Fibroblast of pulmonary artery (primary cell): ENCODE results near the gene ARHGEF6.

Experiments used
- DNase-seq: peaks from one replicate; pipeline ENCODE4 v3.0.0-alpha.2; 2010; ENCODE audit warnings: low read depth
- H3K4me3 ChIP-seq: replicated peaks from 2 replicates; pipeline ENCODE4 v1.5.1; 2011; ENCODE audit warnings: low read depth, mild to moderate bottlenecking, control low read depth, low read length, moderate library complexity
- CTCF ChIP-seq: IDR thresholded peaks from 2 replicates; pipeline ENCODE4 v1.5.1; 2011; ENCODE audit warnings: mild to moderate bottlenecking, control low read depth, low read length, inconsistent platforms; ENCODE audit errors: missing control alignments

The ARHGEF6 gene

GRCh38 chrX:136647677-136648360 is 132.9 kb downstream of the ARHGEF6 start, which contains the start of gene CD40LG:
Gene CD40LG, plus strand, starts transcription at chrX:136648158. Its CDS starts 91 bp downstream, at chrX:136648249.
- DNase-seq: no peak
- TF ChIP-seq CTCF: no peak
- H3K4me3 ChIP-seq: no peak within 1 kb of the TSS

GRCh38 chrX:136646602-136647239 is 134.0 kb downstream of the ARHGEF6 start:
- TF ChIP-seq CTCF: no peak
- no peak for DNase-seq

GRCh38 chrX:136643243-136643642 is 137.5 kb downstream of the ARHGEF6 start:
- no peak for TF ChIP-seq CTCF
- DNase-seq: no peak
- no peak overlapping the region for H3K4me3 ChIP-seq

More at GRCh38 chrX:136646602-136647239, 134.0 kb downstream of the ARHGEF6 start:
- no peak overlapping the region for H3K4me3 ChIP-seq

- H3K4me3 ChIP-seq: no peak overlapping the region
- TF ChIP-seq CTCF: no peak
- DNase-seq: peak; percentile 1
Observed at GRCh38 chrX:136639506-136640176, 141.1 kb downstream of the ARHGEF6 start.

GRCh38 chrX:136636121-136636520 is 144.6 kb downstream of the ARHGEF6 start:
- no peak overlapping the region for H3K4me3 ChIP-seq
- TF ChIP-seq CTCF: no peak
- no peak for DNase-seq

- TF ChIP-seq CTCF: no peak
- no peak for DNase-seq
- no peak overlapping the region for H3K4me3 ChIP-seq
Observed at GRCh38 chrX:136635235-136635634, 145.5 kb downstream of the ARHGEF6 start.
